ENCODE data around the gene PRKCQ. TPM values are rescaled to one million over a fixed set of nuclear protein-coding genes. Genes with fewer than 3 reads are reported as not detected.

Gene PRKCQ
- total RNA-seq, 2 experiments from 2014 or later: 4.0 to 7.8 TPM

GRCh38 chr10:6395606-6396005 is 184.5 kb downstream of the PRKCQ start:
- H3K4me2 ChIP-seq (ENCODE audit: low read length): no peak overlapping the region
- no peak overlapping the region for H2AFZ ChIP-seq (ENCODE audit: low read length)
- no peaks in the 10 kb centered on the region; the same call in 1 of the 2 replicates for H3K36me3 ChIP-seq (ENCODE audit: insufficient read depth, low read length)
- no peak overlapping the region for H3K27ac ChIP-seq (ENCODE audit: low read depth, low read length, poor library complexity, severe bottlenecking)
- intact Hi-C loops (cut with micrococcal nuclease; ENCODE audit: unreplicated experiment): no loop called here
- BruUV-seq (replicated peaks): no TSS peak
- 0 out of 2 replicates have a peak, but pooled peaks cover 16% of the 10 kb centered on the region for H3K9me3 ChIP-seq (ENCODE audit: low read length)
- H3K9me2 ChIP-seq (ENCODE audit: insufficient read depth, low read length): no peaks in the 10 kb centered on the region
- H3K4me3 ChIP-seq (ENCODE audit: low read depth, low read length, poor library complexity, severe bottlenecking): no peak overlapping the region
- H4K20me1 ChIP-seq (ENCODE audit: insufficient read depth, low read length): no peaks in the 10 kb centered on the region
- CTCF ChIA-PET (ENCODE audit: unreplicated experiment): interaction anchor here (1.2 to 1.4 kb wide), 2 partner anchors 10 to 193 kb away, joined by 4 to 5 read pairs; partner anchors contain the start of gene PFKFB3
- no peak for DNase-seq (ENCODE audit: low spot score)
- H3K79me2 ChIP-seq (ENCODE audit: insufficient read depth, low read depth, low read length): no peaks in the 10 kb centered on the region
- H3K4me1 ChIP-seq (ENCODE audit: insufficient read depth, low read length, poor library complexity, severe bottlenecking): peaks cover 23% of the 10 kb centered on the region
- TF ChIP-seq CTCF (conservative IDR thresholded peaks at IDR 0.05; ENCODE audit: low read length) (no peak), EZH2phosphoT487 (IDR thresholded peaks at IDR 0.05; ENCODE audit: borderline replicate concordance, low read depth, low read length) (no peak)
- POLR2A ChIA-PET: interaction anchor here (0.8 to 1.1 kb wide), 3 partner anchors 10 to 90 kb away, joined by 3 read pairs; no protein-coding TSS in a partner anchor

GRCh38 chr10:6394084-6394483 is 186.0 kb downstream of the PRKCQ start:
- Histone ChIP-seq H3K4me2 (ENCODE audit: low read length) (no peak overlapping the region), H3K9me2 (ENCODE audit: insufficient read depth, low read length) (no peaks in the 10 kb centered on the region), H3K4me3 (ENCODE audit: low read depth, low read length, poor library complexity, severe bottlenecking) (no peak overlapping the region), H4K20me1 (ENCODE audit: insufficient read depth, low read length) (no peaks in the 10 kb centered on the region), H3K79me2 (ENCODE audit: insufficient read depth, low read depth, low read length) (no peaks in the 10 kb centered on the region), H3K36me3 (ENCODE audit: insufficient read depth, low read length) (no peaks in the 10 kb centered on the region; the same call in 1 of the 2 replicates), H3K4me1 (ENCODE audit: insufficient read depth, low read length, poor library complexity, severe bottlenecking) (peaks cover 7% of the 10 kb centered on the region), H2AFZ (ENCODE audit: low read length) (no peak overlapping the region), H3K9me3 (ENCODE audit: low read length) (peaks cover 16% of the 10 kb centered on the region; the same call in 1 of the 2 replicates), H3K27ac (ENCODE audit: low read depth, low read length, poor library complexity, severe bottlenecking) (no peak overlapping the region)
- POLR2A ChIA-PET: interaction anchor here (0.6 kb wide), 1 partner anchor 178 kb away, joined by 4 read pairs; no protein-coding TSS in a partner anchor
- CTCF ChIA-PET (ENCODE audit: unreplicated experiment): no interaction called here
- intact Hi-C loops (cut with micrococcal nuclease; ENCODE audit: unreplicated experiment): no loop called here
- no peak for DNase-seq (ENCODE audit: low spot score)
- TF ChIP-seq CTCF (conservative IDR thresholded peaks at IDR 0.05; ENCODE audit: low read length) (no peak), EZH2phosphoT487 (IDR thresholded peaks at IDR 0.05; ENCODE audit: borderline replicate concordance, low read depth, low read length) (no peak)
- BruUV-seq (replicated peaks): no TSS peak

GRCh38 chr10:6393168-6393567 is 186.9 kb downstream of the PRKCQ start:
- Histone ChIP-seq H3K9me2 (ENCODE audit: insufficient read depth, low read length) (no peaks in the 10 kb centered on the region), H3K36me3 (ENCODE audit: insufficient read depth, low read length) (no peaks in the 10 kb centered on the region; the same call in 1 of the 2 replicates), H3K79me2 (ENCODE audit: insufficient read depth, low read depth, low read length) (no peaks in the 10 kb centered on the region), H3K27ac (ENCODE audit: low read depth, low read length, poor library complexity, severe bottlenecking) (no peak overlapping the region), H3K4me3 (ENCODE audit: low read depth, low read length, poor library complexity, severe bottlenecking) (no peak overlapping the region), H3K4me1 (ENCODE audit: insufficient read depth, low read length, poor library complexity, severe bottlenecking) (peaks cover 5% of the 10 kb centered on the region), H3K4me2 (ENCODE audit: low read length) (no peak overlapping the region), H2AFZ (ENCODE audit: low read length) (no peak overlapping the region), H3K9me3 (ENCODE audit: low read length) (peaks cover 16% of the 10 kb centered on the region; the same call in 1 of the 2 replicates), H4K20me1 (ENCODE audit: insufficient read depth, low read length) (no peaks in the 10 kb centered on the region)
- no peak for TF ChIP-seq EZH2phosphoT487 (IDR thresholded peaks at IDR 0.05; ENCODE audit: borderline replicate concordance, low read depth, low read length)
- no peak for TF ChIP-seq CTCF (conservative IDR thresholded peaks at IDR 0.05; ENCODE audit: low read length)
- ChIA-PET POLR2A (interaction anchor here (0.8 kb wide), 1 partner anchor 13 kb away, joined by 3 read pairs; no protein-coding TSS in a partner anchor), CTCF (ENCODE audit: unreplicated experiment) (no interaction called here)
- no peak for DNase-seq (ENCODE audit: low spot score)
- intact Hi-C loops (cut with micrococcal nuclease; ENCODE audit: unreplicated experiment): no loop called here
- no TSS peak for BruUV-seq (replicated peaks)

All from OCI-LY7 (cell line).